Glomerular visceral epithelial cell (primary cell): ENCODE measurements around the gene FOXL1.

Experiments
- DNase-seq: peaks from one replicate; pipeline ENCODE4 v3.0.0-alpha.2; 2016; ENCODE audit errors: extremely low spot score

FOXL1 gene

DNA sequence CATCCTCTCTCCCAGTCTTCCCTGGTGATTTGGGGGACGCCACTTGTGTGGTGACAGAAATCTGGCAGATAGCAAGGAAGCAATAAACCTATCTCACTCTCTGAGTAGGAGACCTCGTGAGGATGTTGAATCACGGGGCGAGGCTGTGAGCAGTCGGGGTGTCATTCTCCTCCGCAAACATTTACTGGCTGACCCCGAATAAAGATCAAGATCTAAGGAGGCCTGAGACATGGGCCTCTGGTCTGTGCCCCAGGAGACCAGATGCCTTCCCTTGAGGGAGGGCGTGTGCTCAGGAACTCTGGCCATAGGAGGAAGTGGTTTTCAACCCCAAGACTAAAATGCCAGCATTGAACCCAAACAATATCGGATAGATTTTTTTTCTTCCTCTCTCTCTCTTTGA, 53.1 kb downstream of the FOXL1 start:
- no peak for DNase-seq
